B cell (primary cell): ENCODE results near the gene PDE11A.

Experiments
- EZH2 ChIP-seq: IDR thresholded peaks from 2 replicates; pipeline ENCODE4 v1.6.1; 2012; ENCODE audit warnings: borderline replicate concordance, low read depth, mild to moderate bottlenecking, moderate library complexity, low read length; ENCODE audit not compliant: insufficient read depth, poor library complexity, severe bottlenecking
- TF ChIP-seq, protein P1 (sequence below): fragments of 200-600 bp; IDR thresholded peaks from one replicate; pipeline ENCODE4 v1.8.0; 2022; ENCODE audit warnings: antibody characterized with exemption, mild to moderate bottlenecking

DNA sequence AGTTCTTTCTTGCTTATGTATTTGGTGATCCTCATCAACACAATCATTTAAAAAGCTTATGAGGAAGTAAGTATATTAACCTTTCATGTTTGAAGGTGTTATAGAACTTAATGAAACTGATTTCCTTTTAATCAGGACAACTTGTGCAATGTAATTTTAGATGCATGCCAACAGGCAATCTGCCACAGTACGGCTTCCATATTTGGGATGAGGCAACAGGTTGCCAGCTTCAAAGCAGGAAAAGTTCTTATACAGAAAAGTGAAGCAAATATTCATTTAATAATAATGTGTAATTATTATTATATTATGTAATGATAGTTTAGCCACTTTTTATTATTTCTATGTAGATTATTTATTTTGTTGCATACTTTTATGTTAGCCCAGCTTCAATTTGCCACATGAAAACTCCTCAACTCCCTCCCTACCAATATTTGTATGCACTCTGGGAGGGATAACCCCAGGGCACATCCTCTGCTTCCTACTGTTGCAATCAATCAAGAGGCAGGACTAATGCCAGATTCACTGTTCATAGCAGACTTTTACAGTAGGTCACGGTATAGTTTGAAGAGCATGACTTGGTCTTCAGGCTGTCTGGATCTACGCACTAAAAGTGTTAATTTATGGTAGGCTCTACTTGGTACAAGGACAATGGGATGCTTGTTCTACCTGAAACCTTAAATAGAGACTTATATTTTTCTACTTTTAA is 402.8 kb downstream of the PDE11A start:
- no peak for TF ChIP-seq EZH2
- TF ChIP-seq, protein P1, sequence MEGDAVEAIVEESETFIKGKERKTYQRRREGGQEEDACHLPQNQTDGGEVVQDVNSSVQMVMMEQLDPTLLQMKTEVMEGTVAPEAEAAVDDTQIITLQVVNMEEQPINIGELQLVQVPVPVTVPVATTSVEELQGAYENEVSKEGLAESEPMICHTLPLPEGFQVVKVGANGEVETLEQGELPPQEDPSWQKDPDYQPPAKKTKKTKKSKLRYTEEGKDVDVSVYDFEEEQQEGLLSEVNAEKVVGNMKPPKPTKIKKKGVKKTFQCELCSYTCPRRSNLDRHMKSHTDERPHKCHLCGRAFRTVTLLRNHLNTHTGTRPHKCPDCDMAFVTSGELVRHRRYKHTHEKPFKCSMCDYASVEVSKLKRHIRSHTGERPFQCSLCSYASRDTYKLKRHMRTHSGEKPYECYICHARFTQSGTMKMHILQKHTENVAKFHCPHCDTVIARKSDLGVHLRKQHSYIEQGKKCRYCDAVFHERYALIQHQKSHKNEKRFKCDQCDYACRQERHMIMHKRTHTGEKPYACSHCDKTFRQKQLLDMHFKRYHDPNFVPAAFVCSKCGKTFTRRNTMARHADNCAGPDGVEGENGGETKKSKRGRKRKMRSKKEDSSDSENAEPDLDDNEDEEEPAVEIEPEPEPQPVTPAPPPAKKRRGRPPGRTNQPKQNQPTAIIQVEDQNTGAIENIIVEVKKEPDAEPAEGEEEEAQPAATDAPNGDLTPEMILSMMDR = no peak
